Astrocyte (in vitro differentiated cells and primary cell): ENCODE results near the gene APMAP.

Experiments used
- EZH2 ChIP-seq: IDR thresholded peaks from 2 replicates; pipeline ENCODE4 v1.6.1; 2012; ENCODE audit warnings: mild to moderate bottlenecking, low read length, inconsistent platforms; ENCODE audit not compliant: insufficient read depth
- TF ChIP-seq, protein P1 (sequence below): IDR thresholded peaks from 2 replicates; pipeline ENCODE4 v1.5.1; 2011; ENCODE audit warnings: low read depth, mild to moderate bottlenecking, inconsistent platforms, low read length, moderate library complexity; ENCODE audit not compliant: insufficient read depth

DNA sequence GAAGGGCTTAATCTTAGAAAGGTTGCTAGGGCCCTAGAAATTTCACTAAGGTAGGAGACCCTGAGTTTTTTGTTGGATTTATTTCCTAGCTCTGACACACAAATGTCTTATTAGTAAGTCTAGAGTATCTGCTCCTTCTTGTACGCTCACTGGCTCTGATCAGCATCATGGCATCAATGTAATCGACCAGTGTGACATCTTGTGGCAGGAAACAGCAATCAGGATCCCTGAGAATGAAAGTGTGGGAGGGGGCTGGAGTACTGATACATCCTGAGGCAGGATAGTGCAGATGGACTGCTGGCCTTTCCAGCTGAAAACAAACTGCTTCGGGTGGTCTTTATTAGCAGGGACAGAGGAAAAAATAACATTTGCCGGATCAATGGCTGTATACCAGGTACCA, 53.5 kb downstream of the APMAP start:
- TF ChIP-seq, protein P1, sequence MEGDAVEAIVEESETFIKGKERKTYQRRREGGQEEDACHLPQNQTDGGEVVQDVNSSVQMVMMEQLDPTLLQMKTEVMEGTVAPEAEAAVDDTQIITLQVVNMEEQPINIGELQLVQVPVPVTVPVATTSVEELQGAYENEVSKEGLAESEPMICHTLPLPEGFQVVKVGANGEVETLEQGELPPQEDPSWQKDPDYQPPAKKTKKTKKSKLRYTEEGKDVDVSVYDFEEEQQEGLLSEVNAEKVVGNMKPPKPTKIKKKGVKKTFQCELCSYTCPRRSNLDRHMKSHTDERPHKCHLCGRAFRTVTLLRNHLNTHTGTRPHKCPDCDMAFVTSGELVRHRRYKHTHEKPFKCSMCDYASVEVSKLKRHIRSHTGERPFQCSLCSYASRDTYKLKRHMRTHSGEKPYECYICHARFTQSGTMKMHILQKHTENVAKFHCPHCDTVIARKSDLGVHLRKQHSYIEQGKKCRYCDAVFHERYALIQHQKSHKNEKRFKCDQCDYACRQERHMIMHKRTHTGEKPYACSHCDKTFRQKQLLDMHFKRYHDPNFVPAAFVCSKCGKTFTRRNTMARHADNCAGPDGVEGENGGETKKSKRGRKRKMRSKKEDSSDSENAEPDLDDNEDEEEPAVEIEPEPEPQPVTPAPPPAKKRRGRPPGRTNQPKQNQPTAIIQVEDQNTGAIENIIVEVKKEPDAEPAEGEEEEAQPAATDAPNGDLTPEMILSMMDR, result no peak
- no peak for TF ChIP-seq EZH2
